HG02642 (cell line): ENCODE results near the gene SEMA3E.
"Not testable (repeated sequence)": the region's sequence is repeated elsewhere in the genome, so short reads cannot be mapped to it uniquely, and the experiment has no call there.

ENCODE experiments used
- ATAC-seq: cut with Tn5 transposase; IDR thresholded peaks from one replicate; pipeline ENCODE4 v1.9.1; 2021; ENCODE audit warnings: mild to moderate bottlenecking; ENCODE audit not compliant: unreplicated experiment, poor library complexity

SEMA3E gene

DNA sequence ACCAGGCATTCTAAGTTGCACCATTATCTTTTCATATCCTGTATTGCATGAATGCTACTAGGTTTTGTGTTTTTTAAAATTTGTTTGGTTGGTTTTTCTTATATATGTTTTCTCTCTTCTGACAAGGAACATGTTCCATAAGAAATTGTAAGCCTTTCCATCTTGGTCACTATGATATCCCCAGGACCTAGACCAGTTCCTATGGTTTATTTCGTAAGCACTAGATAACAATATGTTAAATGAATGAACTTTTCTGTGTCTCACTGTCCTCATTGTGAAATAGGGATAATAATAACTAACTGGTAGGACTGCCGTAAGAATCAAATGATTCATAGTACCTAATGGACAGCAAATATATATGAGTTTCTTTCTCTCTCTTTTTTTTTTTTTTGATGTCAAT, 146.3 kb downstream of the SEMA3E start:
- no peak for ATAC-seq

DNA sequence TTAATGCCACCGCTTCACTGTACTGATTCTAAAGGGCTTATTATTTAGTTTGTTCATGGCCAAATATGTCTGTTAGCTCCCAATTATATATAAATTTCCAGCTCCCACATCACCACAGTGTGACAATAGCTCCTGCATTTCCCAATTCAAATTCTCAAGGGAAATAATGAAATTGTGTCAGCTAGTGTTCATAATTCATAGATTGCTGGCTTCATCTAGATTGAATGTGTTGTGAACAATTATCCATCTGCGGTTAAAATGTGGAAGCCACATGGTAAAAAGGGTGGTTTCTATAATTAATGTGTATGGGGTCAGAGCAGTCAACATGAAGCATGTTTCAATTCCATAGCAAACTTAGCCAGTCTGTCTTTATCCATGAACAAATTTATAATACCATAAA, 154.3 kb downstream of the SEMA3E start:
- ATAC-seq = no peak

DNA sequence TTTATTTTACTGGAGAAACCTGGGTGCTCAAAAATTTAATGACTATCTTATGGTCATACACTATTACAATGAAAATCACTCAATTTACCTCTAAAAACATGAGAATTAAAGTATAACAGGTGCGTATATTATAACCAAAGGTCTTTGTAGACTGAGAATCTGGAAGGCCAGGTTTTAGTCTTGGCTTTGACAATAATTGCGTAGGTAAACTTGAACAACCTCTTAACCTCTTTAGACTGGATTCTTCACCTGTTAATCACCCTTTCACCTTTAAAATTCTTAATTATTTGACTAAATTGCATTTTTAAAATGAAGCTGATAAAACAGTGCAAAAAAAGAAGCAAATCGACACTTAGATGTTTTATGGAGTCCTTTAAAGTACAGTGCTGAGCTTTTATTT, 156.1 kb downstream of the SEMA3E start:
- no peak for ATAC-seq

DNA sequence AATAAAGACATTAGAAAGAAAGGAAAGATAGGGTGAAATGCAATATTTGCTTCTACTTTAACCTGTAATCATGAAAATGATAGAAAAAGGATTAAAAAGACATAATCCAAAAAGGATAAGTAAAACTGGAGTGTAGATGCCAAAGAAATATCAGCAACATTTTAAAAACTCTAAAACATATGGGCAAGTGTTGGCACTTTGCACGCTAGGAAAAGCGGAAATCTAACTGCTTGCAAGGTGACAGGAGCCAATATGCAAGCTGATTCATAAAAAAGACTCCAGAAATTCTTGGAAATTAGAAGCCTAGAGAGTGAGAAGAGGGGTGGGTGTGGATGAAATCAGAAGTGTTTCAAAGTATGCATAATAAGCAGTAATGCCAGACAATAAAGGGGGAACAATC, 161.1 kb downstream of the SEMA3E start:
- ATAC-seq = no peak

DNA sequence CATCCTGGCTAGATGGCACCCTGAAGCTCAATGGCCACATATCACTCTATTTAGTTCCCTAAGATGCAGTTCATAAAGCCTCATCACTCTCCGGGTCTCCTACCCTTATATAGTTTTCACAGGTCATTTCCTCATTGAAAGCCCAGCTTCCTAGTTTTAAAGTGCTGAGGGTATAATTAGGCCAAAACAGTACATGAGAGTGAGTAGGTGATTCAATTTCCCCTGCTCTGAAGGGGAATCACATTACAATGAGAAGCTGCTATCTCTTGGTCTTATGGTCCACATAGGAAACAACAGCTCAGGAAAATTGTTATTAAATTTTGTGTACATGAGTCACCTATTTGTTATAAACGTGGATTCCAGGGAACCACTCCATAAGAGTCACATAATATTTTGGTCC, 162.0 kb downstream of the SEMA3E start:
- no peak for ATAC-seq

DNA sequence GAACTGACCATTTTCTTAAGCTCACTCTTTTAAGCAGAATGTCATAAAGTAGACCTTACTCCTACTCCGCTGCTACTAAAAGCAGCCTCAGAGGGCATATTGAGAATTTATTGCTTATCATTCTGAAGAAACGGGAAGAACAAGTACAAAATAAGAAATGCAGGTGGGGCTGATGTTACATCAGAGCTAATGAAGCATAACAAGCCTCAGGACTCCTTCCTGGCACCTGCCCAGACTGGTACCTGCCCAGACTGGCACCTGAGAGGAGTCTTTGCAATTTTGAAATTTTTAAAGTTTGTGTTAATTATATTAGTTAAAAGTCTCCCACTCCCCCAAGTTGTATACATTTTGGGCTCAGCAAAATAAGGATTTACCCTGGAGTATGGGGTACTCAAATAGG, 162.4 kb downstream of the SEMA3E start:
- ATAC-seq = no peak

DNA sequence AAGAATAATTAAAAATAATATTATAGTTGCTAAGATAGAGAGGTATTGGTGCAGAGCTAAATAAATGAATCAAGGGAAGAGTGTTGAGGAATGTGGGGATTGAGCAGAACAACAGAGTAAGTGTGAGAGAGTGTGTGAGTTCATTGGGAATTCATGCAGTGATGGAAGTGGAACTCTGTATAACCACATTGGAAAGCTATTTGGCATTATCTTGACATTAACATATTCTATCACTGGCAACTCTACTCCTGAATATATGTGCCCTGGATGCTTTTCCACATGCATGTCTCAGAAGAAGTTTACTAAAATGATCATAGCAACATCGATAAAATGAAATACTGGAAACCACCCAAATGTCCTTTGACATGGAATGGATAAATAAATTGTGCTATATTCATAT, 164.1 kb downstream of the SEMA3E start:
- ATAC-seq = no peak

DNA sequence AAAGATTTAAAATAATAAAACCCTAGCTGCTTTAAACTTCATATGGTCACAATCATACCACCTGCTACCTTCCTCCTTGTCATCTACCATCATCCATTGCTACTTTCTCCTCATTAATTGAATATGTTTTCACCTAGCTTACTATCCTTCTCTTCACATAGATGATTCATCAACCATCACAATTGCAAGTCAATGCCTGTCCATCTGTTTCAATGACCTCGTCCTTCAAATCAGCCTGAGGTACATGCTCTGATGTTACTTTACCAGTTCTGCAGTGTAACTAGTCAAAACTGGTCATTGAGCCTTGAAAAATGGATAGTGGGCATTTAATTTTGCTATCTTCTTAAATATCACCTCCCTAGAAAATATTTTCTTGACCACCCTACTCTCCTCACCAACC, 164.7 kb downstream of the SEMA3E start:
- ATAC-seq = no peak

DNA sequence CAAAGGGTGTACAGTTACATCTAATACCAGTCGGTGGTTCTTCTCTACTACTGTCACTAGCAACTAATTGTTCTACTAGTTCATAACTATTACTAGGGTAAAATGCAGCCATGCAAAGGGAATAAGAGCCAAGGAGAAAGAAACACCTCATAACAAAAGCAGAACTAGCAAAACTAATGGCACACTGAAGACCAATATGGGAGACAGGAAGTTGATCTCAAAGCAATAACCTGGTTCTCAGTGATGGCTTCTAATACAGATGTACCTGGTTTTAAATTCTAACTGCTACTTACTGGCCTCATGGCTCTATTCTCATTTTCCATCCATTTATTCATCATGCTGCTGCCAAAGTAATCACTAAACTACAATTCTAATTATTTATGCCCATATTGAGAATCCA, 170.3 kb downstream of the SEMA3E start:
- ATAC-seq = no peak

DNA sequence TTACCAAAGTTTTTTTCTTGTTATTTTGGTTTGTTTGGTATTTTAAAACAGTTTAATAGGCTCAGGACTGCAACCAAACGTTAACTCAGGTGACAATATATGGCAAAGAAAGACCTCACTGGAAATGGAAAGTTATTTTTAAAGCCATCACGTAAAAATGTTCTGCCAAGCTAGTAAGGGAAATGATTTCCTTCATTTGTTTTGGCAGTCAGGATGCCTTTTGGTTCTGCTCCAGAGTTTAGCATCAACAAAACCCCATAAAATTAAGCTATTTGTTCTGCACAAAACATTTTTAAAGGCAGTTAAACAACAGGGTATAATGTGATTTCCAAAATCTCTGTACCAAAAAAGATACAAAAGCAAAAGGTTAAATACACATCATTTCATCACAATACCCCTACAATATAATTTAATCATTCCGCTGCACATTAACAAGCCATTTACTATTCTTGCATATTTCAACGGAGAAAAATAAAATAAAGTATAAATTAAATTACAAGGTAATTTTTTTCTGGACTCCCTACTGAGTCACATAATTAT, 172.4 kb downstream of the SEMA3E start:
- no peak for ATAC-seq

DNA sequence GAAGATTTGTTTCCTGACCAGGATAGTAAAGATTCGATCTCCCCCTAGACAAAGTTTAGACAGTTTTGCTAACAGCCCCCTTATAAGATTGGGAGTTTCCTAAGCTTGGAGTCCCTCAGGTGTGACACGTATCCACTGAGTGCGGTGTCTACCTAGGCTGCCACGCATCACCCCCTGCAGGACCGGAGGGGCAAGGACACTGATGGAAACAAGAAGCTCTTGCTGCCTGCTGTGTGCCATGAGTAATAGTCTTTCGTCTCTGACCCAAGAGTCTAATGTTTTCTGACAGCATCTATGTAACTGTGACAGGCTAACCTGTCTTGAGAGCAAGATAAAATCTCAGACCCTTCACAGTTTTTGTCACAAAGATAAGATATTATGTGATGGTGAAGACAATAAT, 173.5 kb downstream of the SEMA3E start:
- ATAC-seq = no peak

DNA sequence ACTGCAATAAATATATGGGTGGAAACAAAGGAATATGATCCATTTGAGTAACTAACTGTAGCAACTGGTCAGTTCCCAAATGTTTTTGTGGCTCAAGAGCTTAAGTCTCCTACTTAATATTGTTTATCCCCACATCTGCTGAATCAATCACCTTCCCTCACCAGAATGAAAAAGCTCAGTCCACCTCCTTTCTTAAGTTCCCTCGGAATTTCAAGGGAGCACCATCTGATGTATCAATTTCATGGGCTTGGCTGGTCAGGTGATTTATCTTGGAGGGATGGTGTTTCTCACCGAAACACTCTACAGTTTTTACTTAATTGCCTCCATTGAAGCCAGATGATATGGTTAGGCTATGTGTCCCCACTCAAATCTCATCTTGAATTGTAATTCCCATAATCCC, 176.6 kb downstream of the SEMA3E start:
- no peak for ATAC-seq

DNA sequence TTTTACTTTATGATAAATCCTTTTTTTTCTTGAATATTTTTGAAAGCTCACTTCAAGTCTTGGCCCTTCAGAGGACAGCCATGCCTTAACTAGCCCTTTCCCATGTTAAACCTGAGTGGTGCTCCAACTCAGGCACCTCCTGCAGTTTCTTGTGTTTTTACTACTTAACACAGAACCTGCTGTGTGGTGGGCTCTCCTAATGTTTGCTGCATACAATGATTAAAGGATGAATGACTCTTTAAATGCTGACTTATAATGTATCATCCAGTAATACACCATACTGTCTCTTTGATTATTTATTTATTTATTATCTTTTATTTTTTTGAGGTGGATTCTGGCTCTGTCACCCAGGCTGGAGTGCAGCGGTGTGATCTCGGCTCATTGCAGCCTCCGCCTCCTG, 179.4 kb downstream of the SEMA3E start:
- ATAC-seq = no peak

DNA sequence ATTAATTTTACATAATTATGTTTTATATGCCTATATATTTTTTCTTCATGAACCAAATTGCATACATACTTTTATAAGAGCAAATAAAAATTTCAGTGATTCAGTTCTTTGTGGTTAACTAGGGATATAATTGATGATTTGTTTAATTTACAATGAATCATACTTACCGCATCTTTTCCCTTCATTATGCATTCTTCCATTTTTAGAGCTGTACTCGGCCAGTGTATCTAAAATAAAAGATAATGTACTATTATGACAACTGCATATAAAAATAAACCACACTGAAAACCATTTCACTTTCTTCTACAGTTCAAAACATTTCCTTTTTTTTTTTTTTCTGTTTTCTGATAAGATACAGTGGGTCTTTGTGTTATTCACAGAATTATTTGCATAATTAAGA, 179.9 kb downstream of the SEMA3E start:
- ATAC-seq = no peak

DNA sequence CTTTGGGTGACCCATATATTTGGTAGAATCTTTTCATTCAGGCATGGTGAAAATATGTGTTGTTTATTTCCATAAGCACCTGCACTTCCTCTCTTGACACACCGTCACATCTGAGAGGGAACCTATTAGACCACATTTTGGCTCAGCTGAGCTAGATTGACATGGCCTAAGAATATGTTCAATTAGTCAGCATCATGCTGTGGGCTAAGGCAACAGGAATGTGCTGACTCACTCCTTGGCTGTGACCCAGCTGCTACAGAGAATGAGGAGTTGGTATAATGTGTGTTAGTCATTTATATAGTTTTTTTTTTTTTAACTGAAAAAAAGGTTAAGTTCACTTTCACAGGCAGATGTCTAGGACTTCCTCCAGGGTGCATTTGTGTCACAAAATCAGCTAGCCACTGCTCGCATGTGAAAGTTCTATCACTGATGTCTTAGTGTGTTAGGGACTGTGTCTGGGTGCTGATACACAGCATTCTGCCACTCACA, 180.6 kb downstream of the SEMA3E start:
- peak; percentile 85 for ATAC-seq

DNA sequence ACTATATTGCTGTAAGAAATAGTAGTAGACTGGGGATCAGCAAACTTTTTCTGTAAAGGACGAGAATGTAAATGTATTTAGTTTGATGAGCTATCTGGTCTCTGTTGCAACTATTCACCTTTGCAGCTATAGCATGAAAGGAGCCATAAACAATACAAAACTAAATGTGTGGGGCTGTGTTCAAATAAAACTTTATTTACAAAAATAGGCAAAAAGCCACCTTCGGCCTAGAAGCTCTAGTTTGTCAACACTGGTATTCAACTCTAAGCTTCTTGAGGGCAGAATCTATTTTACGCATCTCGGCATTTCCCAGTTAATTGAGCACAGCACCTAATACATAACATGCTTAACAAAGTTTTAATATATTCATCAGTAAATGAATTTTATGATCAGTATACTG, 181.4 kb downstream of the SEMA3E start:
- ATAC-seq = no peak

DNA sequence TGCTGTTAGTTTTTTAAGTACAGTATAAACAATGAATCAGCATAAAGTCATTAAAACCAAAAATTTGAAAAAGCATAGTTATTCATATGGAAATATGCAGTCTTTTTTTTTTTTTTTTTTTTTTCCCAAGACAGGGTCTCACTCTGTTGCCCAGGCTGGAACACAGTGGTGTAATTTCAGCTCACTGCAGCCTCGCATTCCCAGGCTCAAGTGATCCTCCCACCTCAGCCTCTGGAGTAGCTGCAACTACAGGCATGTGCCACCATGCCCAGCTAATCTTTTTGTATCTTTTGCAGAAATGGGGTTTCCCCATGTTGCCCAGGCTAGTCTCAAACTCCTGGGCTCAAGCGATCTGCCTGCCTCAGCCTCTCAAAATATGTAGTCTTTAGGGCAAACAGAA, 182.0 kb downstream of the SEMA3E start:
- ATAC-seq = no peak

DNA sequence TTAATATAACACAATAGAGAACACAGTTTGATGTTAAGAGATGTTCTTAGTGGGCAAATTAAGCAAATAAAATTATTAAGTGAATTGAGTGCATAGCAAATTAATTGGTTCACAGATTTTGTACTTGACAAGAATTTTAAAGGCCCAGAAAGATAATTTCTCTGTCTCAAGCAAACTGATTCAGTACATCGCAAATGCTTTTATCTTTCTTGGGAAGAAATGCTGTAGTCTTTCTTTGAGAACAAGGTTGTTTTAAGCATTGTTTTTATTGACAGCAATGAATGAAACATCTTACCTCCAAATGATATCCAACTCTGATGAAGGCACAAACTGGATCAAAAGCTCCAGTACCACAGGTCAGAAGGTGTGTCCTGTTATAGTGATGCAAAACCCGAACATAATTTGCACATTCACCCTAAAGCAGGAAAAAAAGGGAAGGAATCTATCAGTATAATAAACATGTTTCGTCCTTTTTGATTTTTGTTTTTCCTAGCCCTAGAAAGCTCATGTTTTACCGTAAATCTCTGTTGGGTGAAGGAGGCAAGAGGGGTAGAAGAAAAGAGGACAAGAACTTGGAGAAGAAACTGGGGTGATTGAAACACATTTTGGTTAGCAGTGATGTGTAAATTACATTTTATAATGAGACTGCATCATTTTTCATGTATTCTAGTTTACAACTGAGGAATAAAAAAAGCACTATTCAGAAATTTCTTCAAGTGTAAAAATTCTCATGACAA, 182.6 kb downstream of the SEMA3E start:
- no peak for ATAC-seq

DNA sequence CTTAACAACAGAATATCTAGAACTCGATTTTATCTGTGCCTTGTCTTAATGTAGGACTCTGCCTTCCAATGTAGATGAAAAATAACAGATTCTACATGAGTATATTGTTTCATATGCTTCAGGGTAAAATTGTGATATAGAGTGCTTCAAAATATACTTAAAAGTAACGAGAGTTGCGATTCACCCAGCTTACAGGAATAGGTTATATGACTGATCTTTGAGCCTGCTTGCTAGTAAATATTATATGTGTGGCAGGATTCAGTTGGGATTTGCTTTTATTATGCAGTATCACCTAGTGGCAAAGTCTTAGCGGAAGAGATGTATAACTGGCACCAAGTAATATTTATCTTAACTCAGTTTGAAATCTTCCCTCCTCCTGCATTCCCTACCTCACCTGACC, 183.3 kb downstream of the SEMA3E start:
- ATAC-seq = no peak

DNA sequence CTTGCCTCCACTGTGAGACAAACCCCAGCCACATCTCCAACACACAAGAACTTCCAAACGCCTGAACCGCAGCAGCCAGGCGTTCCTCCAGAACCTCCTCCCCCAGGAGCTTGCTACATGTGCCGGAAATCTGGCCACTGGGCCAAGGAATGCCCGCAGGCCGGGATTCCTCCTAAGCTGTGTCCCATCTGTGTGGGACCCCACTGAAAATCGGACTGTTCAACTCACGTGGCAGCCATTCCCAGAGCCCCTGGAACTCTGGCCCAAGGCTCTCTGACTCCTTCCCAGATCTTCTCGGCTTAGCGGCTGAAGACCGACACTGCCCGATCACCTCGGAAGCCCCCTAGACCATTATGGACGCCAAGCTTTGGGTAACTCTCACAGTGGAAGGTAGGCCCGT, 187.1 kb downstream of the SEMA3E start:
- not testable (repeated sequence) for ATAC-seq

DNA sequence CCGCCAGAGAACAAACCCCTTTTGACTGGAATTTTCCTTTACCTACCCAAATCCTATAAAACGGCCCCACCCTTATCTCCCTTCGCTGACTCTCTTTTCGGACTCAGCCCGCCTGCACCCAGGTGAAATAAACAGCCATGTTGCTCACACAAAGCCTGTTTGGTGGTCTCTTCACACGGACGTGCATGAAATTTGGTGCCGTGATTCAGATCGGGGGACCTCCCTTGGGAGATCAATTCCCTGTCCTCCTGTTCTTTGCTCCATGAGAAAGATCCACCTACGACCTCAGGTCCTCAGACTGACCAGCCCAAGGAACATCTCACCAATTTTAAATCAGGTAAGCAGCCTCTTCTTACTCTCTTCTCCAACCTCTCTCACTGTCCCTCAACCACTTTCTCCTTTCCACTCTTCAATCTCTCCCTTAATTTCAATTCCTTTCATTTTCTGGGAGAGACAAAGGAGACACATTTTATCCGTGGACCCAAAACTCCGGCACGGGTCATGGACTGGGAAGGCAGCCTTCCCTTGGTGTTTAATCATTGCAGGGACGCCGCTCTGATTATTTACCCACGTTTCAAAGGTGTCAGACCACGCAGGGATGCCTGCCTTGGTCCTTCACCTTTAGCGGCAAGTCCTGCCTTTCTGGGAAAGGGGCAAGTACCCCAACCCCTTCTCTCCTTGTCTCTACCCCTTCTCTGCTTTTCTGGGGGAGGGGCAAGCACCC, 188.8 kb downstream of the SEMA3E start:
- not testable (repeated sequence) for ATAC-seq
